ENCODE data around the gene WNK2. TPM values are rescaled to one million over a fixed set of nuclear protein-coding genes. Genes with fewer than 3 reads are reported as not detected.
A peak's percentile ranks its signal among the peaks of the same experiment; 100 is the strongest.
"Not testable (repeated sequence)": the region's sequence is repeated elsewhere in the genome, so short reads cannot be mapped to it uniquely, and the experiment has no call there.

WNK2 gene
- total RNA-seq, 2 donors from 2014 or later: not detected

DNA sequence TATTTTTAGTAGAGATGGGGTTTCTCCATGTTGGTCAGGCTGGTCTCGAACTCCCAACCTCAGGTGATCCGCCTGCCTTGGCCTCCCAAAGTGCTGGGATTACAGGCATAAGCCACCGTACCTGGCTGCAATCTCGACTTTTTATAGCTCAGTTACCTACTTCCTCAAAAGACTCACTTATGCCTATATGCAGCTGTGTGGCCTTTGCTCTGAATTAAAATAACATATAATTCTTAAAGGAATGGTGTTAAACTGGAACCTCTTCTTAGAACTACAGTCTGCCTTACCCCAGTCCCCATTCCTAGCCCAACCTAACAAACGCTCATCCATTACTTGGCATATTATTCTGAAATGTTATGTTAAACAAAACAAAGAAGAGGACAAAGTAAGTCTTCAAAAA is 157.9 kb downstream of the WNK2 start:
- H3K27me3 Mint-ChIP-seq: peaks cover 49% of the 10 kb centered on the region
- H3K9me3 ChIP-seq (ENCODE audit: control insufficient read depth, low read length, poor library complexity, severe bottlenecking); ATAC-seq; H3K4me1 Mint-ChIP-seq; H3K4me3 Mint-ChIP-seq; DNase-seq; H3K27ac Mint-ChIP-seq; H3K36me3 Mint-ChIP-seq (ENCODE audit: low read depth): not testable (repeated sequence)

DNA sequence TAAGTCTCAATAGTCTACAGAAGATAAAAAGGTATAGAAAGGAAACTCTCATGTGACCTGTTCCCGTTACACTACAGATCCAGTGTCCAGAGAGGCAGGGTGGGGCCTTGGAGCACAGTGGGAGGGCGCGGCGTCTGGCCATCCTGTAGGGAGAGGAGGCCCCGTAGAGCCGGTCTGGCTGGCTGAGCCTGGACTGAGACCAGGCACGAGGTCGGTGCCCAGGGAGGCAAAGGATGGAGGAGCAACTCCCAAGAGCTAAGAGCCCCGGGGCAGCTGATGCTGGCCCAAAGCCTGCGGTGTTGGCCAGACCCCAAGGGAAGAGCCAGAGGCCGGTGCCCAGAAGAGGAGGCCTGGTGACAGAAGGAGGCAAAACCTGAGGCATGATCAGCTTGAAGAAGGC is 158.5 kb downstream of the WNK2 start:
- H3K9me3 ChIP-seq (ENCODE audit: control insufficient read depth, low read length, poor library complexity, severe bottlenecking); H3K36me3 Mint-ChIP-seq (ENCODE audit: low read depth); H3K27ac Mint-ChIP-seq; H3K4me1 Mint-ChIP-seq; H3K4me3 Mint-ChIP-seq; DNase-seq; ATAC-seq: not testable (repeated sequence)
- H3K27me3 Mint-ChIP-seq: peaks cover 53% of the 10 kb centered on the region

DNA sequence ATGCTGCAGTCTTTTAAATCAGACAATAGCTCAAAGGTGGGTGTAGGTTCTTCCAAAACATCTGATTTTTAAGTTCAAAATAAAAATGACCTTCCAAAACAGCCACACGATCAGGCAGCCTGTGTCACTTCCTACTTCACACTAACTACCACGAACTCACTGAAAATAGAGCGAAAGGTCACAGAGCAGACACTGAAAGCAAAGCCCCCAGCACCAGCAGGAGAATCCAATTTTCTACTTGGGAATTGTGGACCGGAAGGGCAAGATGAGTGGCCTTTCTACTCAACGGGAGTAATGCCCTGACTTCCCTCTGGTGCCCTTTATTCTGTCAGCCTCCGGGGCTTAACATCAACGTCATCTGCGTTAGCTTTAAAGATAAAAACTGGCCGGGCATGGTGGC is 159.7 kb downstream of the WNK2 start:
- no peak overlapping the region for H3K4me3 Mint-ChIP-seq
- H3K27ac Mint-ChIP-seq: no peak overlapping the region
- DNase-seq (no peak), ATAC-seq (no peak)
- peaks cover 65% of the 10 kb centered on the region for H3K27me3 Mint-ChIP-seq
- no peaks in the 10 kb centered on the region for H3K9me3 ChIP-seq (ENCODE audit: control insufficient read depth, low read length, poor library complexity, severe bottlenecking)
- peaks cover 5% of the 10 kb centered on the region for H3K36me3 Mint-ChIP-seq (ENCODE audit: low read depth)
- H3K4me1 Mint-ChIP-seq: peaks cover 8% of the 10 kb centered on the region

DNA sequence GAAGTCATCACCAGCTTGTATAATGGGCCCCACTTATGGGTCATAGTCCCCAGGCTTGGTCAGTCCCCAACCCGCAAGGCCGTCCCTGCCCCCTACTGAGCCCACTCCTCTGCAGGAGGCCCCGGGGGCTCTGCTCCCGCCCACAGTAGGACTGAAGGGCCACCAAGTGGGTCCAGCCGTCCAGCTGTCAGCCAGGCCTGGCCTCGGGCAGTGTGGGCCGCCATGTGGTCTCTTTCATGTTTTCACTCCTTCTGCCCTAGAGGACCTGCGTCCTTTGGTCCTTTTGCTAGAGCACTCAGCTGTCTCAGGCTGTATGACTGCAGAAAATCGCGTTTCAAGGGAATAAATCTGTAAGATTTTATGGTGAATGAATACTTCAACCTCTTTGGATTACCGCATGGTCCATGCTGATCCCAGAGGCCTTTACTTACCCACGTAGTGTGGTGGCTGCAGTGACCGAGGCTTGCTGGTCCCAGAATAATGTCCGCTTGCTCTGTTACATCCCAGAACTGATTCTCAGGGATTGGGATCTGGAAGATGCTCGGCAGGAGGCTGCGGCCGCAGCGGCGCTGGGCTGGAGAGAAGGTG is 161.8 kb downstream of the WNK2 start:
- Mint-ChIP-seq H3K27ac (no peak overlapping the region), H3K36me3 (ENCODE audit: low read depth) (peaks cover 5% of the 10 kb centered on the region), H3K4me3 (peak overlapping the region; percentile 41)

DNA sequence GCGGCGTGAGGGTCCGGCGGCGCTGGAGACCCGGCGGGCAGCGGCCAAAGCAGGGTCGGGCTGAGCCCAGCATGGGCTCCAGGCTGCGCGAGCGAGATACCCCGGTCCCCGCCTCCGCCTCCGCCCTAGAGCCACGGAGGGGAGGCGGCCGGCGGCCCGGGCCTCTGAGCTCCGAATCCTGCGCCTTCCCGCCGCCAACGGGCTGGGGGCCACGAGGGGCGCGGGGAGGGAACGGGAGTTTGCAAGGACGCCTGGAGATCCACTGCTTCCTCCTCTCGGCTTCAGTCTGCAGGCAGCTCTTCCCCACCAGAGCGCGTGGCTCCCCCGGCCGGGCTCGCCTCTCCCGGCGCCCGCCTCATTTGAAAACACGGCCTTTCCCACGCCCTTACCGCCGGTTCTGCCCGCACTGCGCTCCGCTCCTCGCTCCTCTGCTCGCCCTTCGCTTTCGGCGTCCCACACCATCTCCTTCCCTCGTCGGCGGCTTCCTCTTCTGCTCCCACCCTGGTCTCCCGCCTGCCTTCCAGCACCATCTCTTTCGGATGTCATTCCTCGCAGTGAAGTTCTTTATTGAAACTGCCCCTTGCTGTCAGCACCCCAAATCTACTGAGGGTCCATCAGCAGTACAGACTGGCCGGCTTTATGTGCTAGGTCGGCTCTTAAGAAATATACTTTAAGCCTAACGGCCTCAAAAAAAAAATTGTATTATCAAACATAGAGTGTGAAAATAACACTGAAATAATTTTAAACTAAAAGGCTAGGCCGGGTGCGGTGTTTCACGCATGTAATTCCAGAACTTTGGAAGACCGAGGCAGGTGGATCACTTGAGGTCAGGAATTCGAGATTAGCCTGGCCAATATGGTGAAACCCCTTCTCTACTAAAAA is 162.5 kb downstream of the WNK2 start:
- no peak overlapping the region for H3K27ac Mint-ChIP-seq
- H3K4me3 Mint-ChIP-seq: peak overlapping the region; percentile 89
- DNase-seq: no peak
- ATAC-seq: no peak
- H3K4me1 Mint-ChIP-seq: peaks cover 6% of the 10 kb centered on the region
- no peaks in the 10 kb centered on the region for H3K9me3 ChIP-seq (ENCODE audit: control insufficient read depth, low read length, poor library complexity, severe bottlenecking)
- H3K36me3 Mint-ChIP-seq (ENCODE audit: low read depth): peaks cover 3% of the 10 kb centered on the region
- peaks cover 72% of the 10 kb centered on the region for H3K27me3 Mint-ChIP-seq

More for the DNA sequence above, 161.8 kb downstream of the WNK2 start:
- no peak for DNase-seq
- Mint-ChIP-seq H3K27me3 (peaks cover 77% of the 10 kb centered on the region), H3K4me1 (peaks cover 8% of the 10 kb centered on the region)
- ATAC-seq: no peak
- H3K9me3 ChIP-seq (ENCODE audit: control insufficient read depth, low read length, poor library complexity, severe bottlenecking): no peaks in the 10 kb centered on the region

DNA sequence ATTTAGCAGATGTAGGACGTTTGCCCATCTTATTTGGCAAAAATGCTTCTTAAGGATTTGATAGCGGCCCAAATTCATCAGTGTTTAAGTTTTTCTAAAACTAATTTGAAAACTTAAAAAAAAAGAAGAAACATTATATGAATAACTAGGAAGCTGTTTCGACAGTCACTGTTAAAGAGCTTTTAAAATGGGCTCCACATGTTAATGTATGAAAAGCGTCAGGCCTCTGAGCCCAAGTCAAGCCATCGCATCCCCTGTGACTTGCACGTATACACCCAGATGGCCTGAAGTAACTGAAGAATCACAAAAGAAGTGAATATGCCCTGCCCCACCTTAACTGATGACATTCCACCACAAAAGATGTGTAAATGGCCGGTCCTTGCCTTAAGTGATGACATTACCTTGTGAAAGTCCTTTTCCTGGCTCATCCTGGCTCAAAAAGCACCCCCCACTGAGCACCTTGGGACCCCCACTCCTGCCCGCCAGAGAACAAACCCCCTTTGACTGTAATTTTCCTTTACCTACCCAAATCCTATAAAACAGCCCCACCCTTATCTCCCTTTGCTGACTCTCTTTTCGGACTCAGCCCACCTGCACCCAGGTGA is 163.5 kb downstream of the WNK2 start:
- not testable (repeated sequence) for H3K9me3 ChIP-seq (ENCODE audit: control insufficient read depth, low read length, poor library complexity, severe bottlenecking); H3K4me3 Mint-ChIP-seq; H3K27ac Mint-ChIP-seq; ATAC-seq; DNase-seq; H3K4me1 Mint-ChIP-seq; H3K36me3 Mint-ChIP-seq (ENCODE audit: low read depth)
- H3K27me3 Mint-ChIP-seq: peaks cover 65% of the 10 kb centered on the region

DNA sequence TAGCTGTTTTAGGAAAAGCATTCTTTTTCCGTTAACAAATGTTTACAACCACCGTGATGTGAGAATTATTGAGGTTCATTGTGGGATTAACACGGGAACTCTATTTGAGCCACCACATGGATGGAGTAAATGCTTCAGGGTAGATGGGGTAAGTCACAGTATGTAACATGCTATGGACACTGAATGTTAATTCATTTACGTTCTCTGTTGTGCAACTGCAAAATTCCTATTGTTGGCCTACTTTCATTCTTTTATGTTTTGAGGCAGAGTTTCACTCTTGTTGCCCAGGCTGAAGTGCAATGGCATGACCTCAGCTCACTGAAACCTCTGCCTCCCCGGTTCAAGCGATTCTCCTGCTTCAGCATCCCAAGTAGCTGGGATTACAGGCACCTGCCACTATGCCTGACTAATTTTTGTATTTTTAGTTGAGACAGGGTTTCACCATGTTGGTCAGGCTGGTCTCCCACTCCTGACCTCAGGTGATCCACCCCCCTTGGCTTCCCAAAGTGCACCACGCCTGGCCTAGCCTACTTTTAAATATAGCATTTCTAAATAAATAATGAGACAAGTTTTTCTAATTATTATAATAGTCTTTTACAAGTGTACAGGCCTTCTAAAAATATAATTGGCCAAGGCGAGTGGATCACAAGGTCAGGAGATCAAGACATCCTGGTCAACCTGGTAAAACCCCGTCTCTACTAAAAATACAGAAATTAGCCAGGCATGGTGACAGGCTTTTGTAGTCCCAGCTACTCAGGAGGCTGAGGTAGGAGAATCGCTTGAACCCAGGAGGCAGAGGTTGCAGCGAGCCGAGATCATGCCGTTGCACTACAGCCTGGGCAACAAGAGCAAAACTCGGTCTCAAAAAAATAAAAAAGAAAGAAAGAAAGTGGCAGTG is 169.7 kb downstream of the WNK2 start:
- H3K4me3 Mint-ChIP-seq; DNase-seq; H3K27ac Mint-ChIP-seq; H3K36me3 Mint-ChIP-seq (ENCODE audit: low read depth); H3K9me3 ChIP-seq (ENCODE audit: control insufficient read depth, low read length, poor library complexity, severe bottlenecking); H3K4me1 Mint-ChIP-seq; ATAC-seq: not testable (repeated sequence)
- H3K27me3 Mint-ChIP-seq: peaks cover 19% of the 10 kb centered on the region

DNA sequence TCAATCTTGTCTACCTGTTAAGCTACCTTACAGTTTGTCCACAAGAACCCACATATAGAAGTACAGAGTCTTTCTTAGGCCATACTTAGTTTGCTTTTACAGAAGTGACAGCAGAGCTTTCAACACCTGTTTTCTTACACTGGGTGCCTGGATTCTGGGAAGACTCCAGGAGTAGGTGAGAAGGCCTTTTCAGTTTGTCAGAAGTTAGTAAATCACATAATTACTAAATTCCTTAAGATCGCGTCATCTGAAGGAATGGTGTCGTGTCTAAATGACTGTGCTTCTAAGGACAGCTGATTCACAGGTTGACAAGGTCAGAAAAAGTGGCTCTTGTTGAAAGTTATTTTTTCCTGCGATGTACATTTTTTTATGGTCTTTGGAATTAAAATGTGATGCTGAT is 170.5 kb downstream of the WNK2 start:
- peaks cover 11% of the 10 kb centered on the region for H3K27me3 Mint-ChIP-seq
- H3K9me3 ChIP-seq (ENCODE audit: control insufficient read depth, low read length, poor library complexity, severe bottlenecking): no peaks in the 10 kb centered on the region
- H3K27ac Mint-ChIP-seq: no peak overlapping the region
- no peak overlapping the region for H3K4me3 Mint-ChIP-seq
- no peak for DNase-seq
- no peaks in the 10 kb centered on the region for H3K36me3 Mint-ChIP-seq (ENCODE audit: low read depth)
- H3K4me1 Mint-ChIP-seq: peaks cover 2% of the 10 kb centered on the region
- ATAC-seq: no peak

DNA sequence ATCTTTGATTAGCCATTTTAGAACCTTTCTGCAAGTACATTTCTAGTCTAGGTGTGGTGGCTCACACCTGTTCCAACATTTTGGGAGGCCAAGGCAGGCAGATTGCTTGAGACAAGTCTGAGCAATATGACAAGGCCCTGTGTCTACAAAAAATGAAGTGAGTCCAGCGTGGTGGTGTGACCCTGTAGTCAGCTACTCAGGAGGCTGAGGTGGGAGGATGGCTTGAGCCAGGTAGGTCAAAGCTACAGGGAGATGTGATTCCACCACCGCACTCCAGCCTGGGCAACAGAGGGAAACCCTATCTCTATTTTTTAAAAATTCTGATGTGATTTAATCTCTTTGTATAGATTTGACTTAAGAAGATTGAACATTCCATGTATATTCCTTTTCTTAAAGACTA is 171.9 kb downstream of the WNK2 start:
- no peak for DNase-seq
- H3K36me3 Mint-ChIP-seq (ENCODE audit: low read depth): no peaks in the 10 kb centered on the region
- no peak overlapping the region for H3K27ac Mint-ChIP-seq
- peaks cover 5% of the 10 kb centered on the region for H3K27me3 Mint-ChIP-seq
- peaks cover 2% of the 10 kb centered on the region for H3K4me1 Mint-ChIP-seq
- no peak overlapping the region for H3K4me3 Mint-ChIP-seq
- no peaks in the 10 kb centered on the region for H3K9me3 ChIP-seq (ENCODE audit: control insufficient read depth, low read length, poor library complexity, severe bottlenecking)
- ATAC-seq: no peak

DNA sequence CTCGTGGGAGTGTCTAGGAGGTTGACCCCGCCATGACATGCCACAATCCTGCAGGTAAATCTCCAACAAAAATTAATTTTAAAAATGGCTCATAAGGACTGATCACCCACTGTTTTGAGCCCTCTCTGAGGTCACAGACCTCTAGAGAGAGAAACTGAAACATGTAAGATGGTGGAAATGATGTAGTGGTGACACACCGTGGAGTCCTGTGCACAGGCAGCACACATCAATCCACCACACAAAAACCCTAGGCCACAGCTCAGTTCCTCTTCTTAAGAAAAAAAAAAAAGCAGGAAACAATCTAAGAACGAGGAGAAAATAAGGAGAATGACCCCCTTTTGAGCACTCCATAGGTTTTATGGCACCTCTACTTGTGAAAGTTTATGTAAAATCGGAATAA is 173.7 kb downstream of the WNK2 start:
- no peaks in the 10 kb centered on the region for H3K9me3 ChIP-seq (ENCODE audit: control insufficient read depth, low read length, poor library complexity, severe bottlenecking)
- Mint-ChIP-seq H3K27me3 (peaks cover 5% of the 10 kb centered on the region), H3K27ac (no peak overlapping the region), H3K4me1 (peaks cover 2% of the 10 kb centered on the region), H3K4me3 (no peak overlapping the region), H3K36me3 (ENCODE audit: low read depth) (no peaks in the 10 kb centered on the region)
- DNase-seq (no peak), ATAC-seq (no peak)

DNA sequence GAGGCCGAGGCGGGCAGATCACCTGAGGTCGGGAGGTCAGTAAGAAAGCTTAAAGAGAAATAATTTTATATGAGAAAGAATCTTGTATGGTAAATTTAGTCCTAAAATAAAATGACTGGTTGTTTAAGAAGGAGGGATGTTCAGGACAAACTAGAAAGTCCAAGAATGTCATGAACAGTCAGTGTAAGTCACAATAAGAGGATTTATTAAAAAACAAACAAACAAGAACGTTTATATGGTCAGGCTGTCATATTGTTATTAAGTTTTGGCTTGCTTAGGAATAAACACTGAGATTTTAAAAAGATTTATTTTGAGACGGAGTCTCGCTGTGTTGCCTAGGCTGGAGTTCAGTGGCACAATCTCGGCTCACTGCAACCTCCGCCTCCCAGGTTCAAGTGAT is 176.0 kb downstream of the WNK2 start:
- not testable (repeated sequence) for H3K9me3 ChIP-seq (ENCODE audit: control insufficient read depth, low read length, poor library complexity, severe bottlenecking); H3K36me3 Mint-ChIP-seq (ENCODE audit: low read depth); H3K27ac Mint-ChIP-seq; DNase-seq; H3K4me3 Mint-ChIP-seq; ATAC-seq; H3K27me3 Mint-ChIP-seq; H3K4me1 Mint-ChIP-seq

DNA sequence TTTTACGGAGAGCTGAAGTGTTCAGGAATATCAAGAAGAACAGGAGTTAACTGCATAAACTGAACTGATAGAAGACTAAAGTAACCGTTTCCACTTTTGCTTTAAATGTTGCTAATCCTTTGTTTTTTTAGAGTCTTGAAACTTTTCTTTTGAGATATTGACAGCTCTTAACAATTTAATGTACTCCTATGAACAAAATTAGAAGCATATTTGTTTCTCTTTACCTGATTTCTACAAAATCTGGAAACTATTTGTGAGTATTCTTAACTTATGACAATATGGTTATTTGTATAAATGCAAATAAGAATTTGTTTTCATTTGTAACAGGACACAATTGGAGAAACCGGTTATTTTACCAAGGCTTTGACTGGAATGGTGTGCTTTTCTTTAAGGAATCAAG is 178.1 kb downstream of the WNK2 start:
- no peaks in the 10 kb centered on the region for H3K36me3 Mint-ChIP-seq (ENCODE audit: low read depth)
- ATAC-seq (no peak), DNase-seq (no peak)
- peaks cover 13% of the 10 kb centered on the region for H3K27me3 Mint-ChIP-seq
- H3K4me1 Mint-ChIP-seq: peaks cover 2% of the 10 kb centered on the region
- no peak overlapping the region for H3K4me3 Mint-ChIP-seq
- H3K27ac Mint-ChIP-seq: no peak overlapping the region
- H3K9me3 ChIP-seq (ENCODE audit: control insufficient read depth, low read length, poor library complexity, severe bottlenecking): no peaks in the 10 kb centered on the region
